ENCODE data around the gene SMOC2.

- TF ChIP-seq CTCF (IDR thresholded peaks at IDR 0.05; ENCODE audit: poor library complexity) (no peak), EZH2 (IDR thresholded peaks at IDR 0.05; ENCODE audit: borderline replicate concordance) (no peak)
These were observed 45.0 kb upstream of the SMOC2 start for GRCh38 chr6:168395983-168396382.
